NCI-H2081 (cell line): ENCODE results near the gene HSPA1A.
"Not testable (repeated sequence)": the region's sequence is repeated elsewhere in the genome, so short reads cannot be mapped to it uniquely, and the experiment has no call there.

Source experiments
- DNase-seq, 2 experiments: peaks; one replicate each; lab custom pipeline; 2025; lab: John Stamatoyannopoulos, UW

HSPA1A gene

GRCh38 chr6:31836474-31837368, 21.4 kb downstream of the HSPA1A start:
- DNase-seq, result no peak

- DNase-seq, result peak in 1 of 2 experiments; percentile 13
These were observed 22.2 kb downstream of the HSPA1A start for GRCh38 chr6:31837369-31838113.

GRCh38 chr6:31838114-31838553, 22.8 kb downstream of the HSPA1A start:
- not testable (repeated sequence) for DNase-seq

GRCh38 chr6:31838968-31839367, 23.6 kb downstream of the HSPA1A start:
- DNase-seq, result no peak

- not testable (repeated sequence) for DNase-seq
These were observed 24.4 kb downstream of the HSPA1A start for GRCh38 chr6:31839779-31840126.

- no peak for DNase-seq
These were observed 26.7 kb downstream of the HSPA1A start for GRCh38 chr6:31842053-31842452.

- no peak for DNase-seq
These were observed 29.2 kb downstream of the HSPA1A start for GRCh38 chr6:31844507-31844906.

- DNase-seq, result no peak
These were observed 32.1 kb downstream of the HSPA1A start for GRCh38 chr6:31847276-31847978.

GRCh38 chr6:31850765-31851484, 35.6 kb downstream of the HSPA1A start:
- no peak for DNase-seq

- no peak for DNase-seq
These were observed 36.1 kb downstream of the HSPA1A start for GRCh38 chr6:31851485-31851832.

- not testable (repeated sequence) for DNase-seq
These were observed 36.8 kb downstream of the HSPA1A start for GRCh38 chr6:31851980-31852718.

- not testable (repeated sequence) for DNase-seq
These were observed 42.4 kb downstream of the HSPA1A start for GRCh38 chr6:31857774-31858173.

- DNase-seq, result no peak
These were observed 43.4 kb downstream of the HSPA1A start for GRCh38 chr6:31858707-31859106.

- DNase-seq, result no peak
These were observed 44.6 kb downstream of the HSPA1A start for GRCh38 chr6:31859923-31860322.

GRCh38 chr6:31860349-31860748, 45.0 kb downstream of the HSPA1A start:
- no peak for DNase-seq

- no peak for DNase-seq
These were observed 45.8 kb downstream of the HSPA1A start for GRCh38 chr6:31861150-31861549.

GRCh38 chr6:31861919-31862343, 46.6 kb downstream of the HSPA1A start:
- no peak for DNase-seq

- DNase-seq, result peak; percentile 99 to 100
These were observed 47.2 kb downstream of the HSPA1A start, which contains the start of gene NEU1 for GRCh38 chr6:31862344-31863235. Gene NEU1 (minus strand): TSS chr6:31862821. CDS start chr6:31862776, 45 bp downstream.

- DNase-seq, result not testable (repeated sequence)
These were observed 48.8 kb downstream of the HSPA1A start for GRCh38 chr6:31864123-31864562.

GRCh38 chr6:31864818-31865204, 49.5 kb downstream of the HSPA1A start:
- no peak for DNase-seq
